Fibroblast of villous mesenchyme (primary cell): ENCODE measurements around the gene NR3C2. TPM values are rescaled to one million over a fixed set of nuclear protein-coding genes. Genes with fewer than 3 reads are reported as not detected.

Experiments
- DNase-seq: peaks from one replicate; pipeline ENCODE4 v3.0.0-alpha.2; 2010; ENCODE audit warnings: low read depth
- H3K4me3 ChIP-seq: 2 replicates; pipeline ENCODE4 v1.5.1; 2011; ENCODE audit warnings: low read depth, mild to moderate bottlenecking, low read length
- CTCF ChIP-seq: IDR thresholded peaks from 2 replicates; pipeline ENCODE4 v1.5.1; 2012; ENCODE audit warnings: low read depth, mild to moderate bottlenecking, low read length; ENCODE audit not compliant: insufficient read depth
- total RNA-seq: library from RNA; depleted of rRNA; stranded (reverse); fragments of >200 nt; gene quantifications from 2 replicates; pipeline ENCODE4 v1.2.3, GENCODE V29; 2012

The NR3C2 gene
- total RNA-seq, 1 donor, result under 0.01 TPM

DNA sequence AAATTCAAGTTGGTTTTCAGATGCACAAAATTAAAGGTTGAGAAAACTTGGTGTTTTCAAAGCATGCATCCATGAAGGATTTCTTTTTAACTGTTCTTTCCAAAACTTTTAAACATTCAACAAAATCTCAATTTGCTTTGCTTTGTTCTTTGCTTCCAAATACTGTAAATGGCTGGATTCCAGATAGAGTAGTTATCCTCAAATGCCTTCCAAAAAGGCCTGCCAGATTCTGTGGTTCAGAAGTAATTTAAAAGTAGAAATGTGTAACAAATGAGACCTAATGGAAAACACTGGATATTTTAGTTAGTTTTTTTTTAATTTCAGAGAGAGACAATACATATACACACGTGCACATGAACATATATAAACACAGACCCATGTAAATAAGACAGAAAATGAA, 97.3 kb downstream of the NR3C2 start:
- no peak for DNase-seq
- no peak overlapping the region for H3K4me3 ChIP-seq
- no peak for TF ChIP-seq CTCF

DNA sequence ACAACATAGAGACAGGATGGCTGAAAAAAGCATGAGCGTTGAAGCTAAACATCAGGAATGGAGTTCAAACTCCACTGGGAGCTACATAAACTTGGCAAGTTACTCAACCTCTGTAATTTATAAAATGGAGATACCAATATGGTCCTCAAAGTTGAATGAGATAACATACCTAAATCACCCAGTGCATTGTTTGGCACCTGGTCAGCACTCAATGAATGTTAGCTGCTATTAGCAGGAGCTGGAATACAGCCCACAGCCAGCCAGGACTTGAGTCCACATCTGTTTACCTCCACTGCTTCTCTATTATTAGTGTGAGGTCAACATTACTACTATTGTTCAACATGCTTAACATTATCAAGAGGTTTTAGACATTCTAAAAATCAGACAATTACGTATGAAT, 97.9 kb downstream of the NR3C2 start:
- no peak for DNase-seq
- TF ChIP-seq CTCF, result no peak
- H3K4me3 ChIP-seq, result no peak overlapping the region

- no peak for DNase-seq
- H3K4me3 ChIP-seq, result no peak overlapping the region
- TF ChIP-seq CTCF, result no peak
These were observed 100.0 kb downstream of the NR3C2 start for GRCh38 chr4:148341980-148342800.

DNA sequence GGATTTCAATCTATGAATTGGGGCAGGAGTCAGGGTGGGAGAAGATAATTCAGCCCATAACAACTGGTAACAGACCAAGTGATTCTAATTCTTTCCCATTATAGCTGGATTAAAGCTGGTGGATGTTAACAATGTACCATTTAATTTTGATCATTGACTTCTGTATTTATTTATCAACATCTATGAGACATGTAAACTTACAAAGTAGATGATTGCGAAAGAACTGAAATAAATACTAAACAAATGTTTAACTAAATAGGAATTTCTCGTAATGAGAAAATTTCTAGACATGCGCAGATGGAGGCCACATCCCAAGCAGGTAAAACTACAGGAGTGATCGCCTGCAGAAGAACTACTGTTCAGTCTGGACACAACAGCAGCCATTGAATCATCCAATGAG, 107.1 kb downstream of the NR3C2 start:
- TF ChIP-seq CTCF, result no peak
- DNase-seq, result no peak
- no peak overlapping the region for H3K4me3 ChIP-seq

DNA sequence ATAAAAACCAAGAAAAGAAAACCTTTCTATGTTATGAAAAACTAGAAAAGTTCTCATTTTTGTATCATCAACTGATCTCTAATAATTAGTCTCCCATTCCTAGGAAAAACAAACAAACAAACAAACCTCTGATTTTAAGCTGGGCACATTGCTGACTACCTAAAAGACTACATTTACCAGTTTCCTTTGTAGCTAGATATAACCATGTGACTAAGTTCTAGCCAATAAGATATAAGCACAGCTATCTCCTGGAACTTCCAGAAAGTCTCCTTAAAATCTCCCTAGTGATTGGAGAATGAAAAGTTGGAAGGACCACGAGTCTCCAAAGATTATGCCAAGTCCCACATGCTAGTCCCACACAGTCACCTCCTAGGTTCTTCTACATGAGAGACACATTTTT, 108.9 kb downstream of the NR3C2 start:
- DNase-seq, result no peak
- TF ChIP-seq CTCF, result no peak
- H3K4me3 ChIP-seq, result no peak overlapping the region

- no peak overlapping the region for H3K4me3 ChIP-seq
- DNase-seq, result peak; percentile 8
- no peak for TF ChIP-seq CTCF
These were observed 109.7 kb downstream of the NR3C2 start for GRCh38 chr4:148332486-148332885.

DNA sequence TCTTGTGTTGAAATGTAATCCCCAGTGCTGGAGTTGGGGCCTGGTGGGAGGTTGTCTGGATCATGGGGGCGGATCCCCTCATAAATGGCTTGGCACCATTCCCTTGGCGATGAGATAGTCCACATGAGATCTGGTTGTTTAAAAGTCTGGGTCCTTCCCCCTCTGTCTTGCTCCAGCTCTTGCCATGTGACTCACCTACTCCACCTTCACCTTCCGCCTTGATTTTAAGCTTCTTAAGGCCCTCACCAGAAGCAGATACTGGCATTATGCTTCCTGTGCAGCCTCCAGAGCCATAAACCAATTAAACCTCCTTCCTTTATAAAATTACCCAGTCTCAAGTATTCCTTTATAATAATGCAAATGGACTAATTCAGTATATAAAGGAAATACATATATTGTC, 111.5 kb downstream of the NR3C2 start:
- no peak for TF ChIP-seq CTCF
- no peak overlapping the region for H3K4me3 ChIP-seq
- no peak for DNase-seq
